Smooth muscle cell of the brain vasculature (primary cell): Measurements from ENCODE around the gene ZNF543.
"Not testable (repeated sequence)": the region's sequence is repeated elsewhere in the genome, so short reads cannot be mapped to it uniquely, and the experiment has no call there.

Experiments used
- DNase-seq: peaks from one replicate; pipeline ENCODE4 v3.0.0-alpha.2; 2012; ENCODE audit warnings: low read depth, low spot score

ZNF543 gene

DNA sequence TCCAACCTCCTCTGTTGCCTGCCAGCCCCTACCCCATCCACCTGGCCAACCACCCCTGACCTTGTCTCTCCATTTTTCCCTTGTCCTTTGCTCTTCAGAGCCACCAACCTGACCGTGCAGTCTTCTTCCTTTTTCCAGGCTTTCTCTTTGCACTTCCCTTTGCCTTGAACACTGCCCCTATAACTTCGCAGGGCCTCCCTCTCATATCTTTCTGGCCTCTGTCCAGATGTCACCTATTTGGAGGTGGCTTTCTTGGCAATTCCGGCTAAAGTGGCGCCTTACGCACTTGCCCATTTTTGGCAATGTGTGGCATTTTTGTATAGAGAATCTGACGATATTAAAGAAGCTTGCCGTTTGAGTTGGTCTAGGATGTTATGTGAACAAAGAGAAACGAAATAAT is 844 bp downstream of the ZNF543 start:
- DNase-seq: no peak

DNA sequence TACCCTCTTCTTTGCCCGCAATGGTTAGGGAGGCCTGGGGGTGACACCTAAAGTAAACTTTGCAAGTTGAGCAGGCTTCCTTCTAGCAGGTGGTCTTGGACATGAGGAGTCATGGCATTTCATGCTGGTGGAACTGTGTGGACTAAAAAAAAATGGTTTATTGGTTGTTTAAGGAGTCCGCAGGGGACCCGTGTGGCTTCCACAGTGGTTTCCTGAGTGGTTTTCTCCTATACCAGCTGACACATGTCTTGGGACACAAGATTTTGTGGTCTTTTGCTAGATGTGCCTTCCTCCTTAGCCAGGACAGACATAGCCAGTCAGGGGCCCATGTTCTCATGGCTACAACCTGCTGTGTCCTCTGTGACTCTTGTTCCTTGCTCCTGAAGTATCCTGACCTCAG is 1.5 kb downstream of the ZNF543 start:
- DNase-seq: no peak

DNA sequence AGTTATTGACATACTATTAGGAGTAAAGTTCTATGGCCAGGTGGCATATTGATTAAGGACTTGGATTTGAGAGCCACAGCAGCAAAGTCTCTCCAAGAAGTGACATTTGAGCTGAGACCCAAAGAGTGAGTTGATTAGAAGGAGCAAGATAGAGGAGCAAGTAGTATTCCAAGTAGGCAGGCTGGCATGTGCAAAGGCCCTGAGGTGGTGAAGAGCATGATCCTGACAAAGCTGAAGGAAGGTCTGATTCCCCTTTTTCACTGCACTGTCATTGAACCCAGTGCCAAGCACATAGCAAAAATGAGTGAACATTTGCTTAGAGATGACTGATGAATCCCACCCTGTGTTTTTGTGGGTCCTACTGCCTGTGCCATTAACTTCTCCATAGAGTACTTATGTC is 4.7 kb downstream of the ZNF543 start:
- DNase-seq: no peak

DNA sequence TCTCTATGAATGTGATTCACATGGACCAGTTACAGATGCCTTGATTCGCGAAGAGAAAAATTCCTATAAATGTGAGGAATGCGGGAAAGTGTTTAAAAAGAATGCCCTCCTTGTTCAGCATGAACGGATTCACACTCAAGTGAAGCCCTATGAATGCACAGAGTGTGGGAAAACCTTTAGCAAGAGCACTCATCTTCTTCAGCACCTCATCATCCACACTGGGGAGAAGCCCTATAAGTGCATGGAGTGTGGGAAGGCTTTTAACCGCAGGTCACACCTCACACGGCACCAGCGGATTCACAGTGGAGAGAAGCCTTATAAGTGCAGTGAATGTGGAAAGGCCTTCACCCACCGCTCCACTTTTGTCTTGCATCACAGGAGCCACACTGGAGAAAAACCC is 7.7 kb downstream of the ZNF543 start:
- DNase-seq: no peak

DNA sequence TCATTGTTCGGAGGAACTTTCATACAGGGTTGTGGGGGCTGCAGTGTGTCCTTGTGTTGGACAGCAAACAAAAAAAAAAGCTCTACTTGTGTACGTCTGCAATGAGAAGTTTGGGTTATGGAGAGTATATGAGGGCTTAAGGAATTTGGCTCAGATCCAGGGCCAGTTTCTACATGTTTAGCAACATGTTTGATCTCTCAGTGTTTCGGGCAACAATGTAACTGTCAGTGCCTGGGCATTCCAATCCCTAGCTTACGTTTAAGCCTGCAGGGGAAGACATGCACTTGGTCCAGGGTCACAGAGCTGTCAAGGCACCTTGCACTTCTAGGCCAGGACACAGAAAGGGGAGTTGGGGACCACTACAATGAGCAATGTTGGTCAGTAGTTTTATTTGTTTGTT is 13.9 kb downstream of the ZNF543 start:
- no peak for DNase-seq

DNA sequence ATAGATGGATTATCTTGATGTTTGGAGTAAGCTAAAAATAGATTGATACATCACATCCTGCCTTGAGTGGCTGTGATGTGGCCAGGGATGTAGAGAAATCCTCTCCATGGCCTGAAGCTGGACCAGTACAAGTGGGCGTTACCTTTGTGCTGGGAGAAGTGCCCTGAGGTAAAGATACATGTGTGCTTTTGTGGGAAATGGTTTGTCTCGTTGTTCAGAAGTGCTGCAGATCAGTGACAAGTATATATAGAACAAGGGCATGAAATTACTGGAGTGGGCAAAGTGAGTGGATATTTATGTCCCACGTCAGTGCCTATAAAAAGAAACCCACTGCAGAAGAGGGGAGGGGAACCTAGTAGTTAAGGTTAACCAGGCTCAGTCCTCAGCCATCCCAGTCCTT is 18.6 kb downstream of the ZNF543 start:
- no peak for DNase-seq

DNA sequence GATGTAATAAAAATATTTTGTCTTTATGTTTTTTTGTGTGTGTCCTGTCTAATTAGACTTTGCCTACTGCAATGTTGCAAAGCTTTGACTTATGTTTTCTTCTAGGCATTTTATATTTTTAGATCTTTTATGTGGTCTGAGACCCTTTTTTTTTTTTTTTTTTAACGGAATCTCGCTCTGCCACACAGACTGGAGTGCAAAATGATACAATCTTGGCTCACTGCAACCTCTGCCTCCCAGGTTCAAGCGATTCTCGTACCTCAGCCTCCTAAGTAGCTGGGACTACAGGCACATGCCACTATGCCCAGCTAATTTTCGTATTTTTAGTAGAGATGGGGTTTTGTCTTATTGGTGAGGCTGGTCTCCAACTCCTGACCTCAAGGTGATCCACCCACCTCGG is 22.3 kb downstream of the ZNF543 start:
- DNase-seq: no peak

DNA sequence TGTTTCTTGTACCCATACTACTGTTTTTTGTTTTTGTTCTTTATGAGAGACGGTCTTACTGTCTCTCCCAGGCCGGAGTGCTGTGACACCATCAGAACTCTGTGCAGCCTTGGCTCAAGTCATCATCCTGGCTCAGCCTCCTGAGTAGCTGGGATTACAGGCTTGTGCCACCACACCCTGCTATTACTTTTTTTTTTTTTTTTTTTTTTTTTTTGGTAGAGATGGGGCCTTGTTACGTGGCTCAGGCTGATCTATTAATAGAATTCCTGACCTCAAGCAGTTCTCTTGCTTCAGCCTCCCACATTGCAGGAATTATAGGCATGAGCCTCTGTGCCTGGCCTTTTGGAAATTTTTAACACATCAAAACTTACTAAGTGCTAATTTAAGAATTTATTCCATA is 27.9 kb downstream of the ZNF543 start:
- no peak for DNase-seq

DNA sequence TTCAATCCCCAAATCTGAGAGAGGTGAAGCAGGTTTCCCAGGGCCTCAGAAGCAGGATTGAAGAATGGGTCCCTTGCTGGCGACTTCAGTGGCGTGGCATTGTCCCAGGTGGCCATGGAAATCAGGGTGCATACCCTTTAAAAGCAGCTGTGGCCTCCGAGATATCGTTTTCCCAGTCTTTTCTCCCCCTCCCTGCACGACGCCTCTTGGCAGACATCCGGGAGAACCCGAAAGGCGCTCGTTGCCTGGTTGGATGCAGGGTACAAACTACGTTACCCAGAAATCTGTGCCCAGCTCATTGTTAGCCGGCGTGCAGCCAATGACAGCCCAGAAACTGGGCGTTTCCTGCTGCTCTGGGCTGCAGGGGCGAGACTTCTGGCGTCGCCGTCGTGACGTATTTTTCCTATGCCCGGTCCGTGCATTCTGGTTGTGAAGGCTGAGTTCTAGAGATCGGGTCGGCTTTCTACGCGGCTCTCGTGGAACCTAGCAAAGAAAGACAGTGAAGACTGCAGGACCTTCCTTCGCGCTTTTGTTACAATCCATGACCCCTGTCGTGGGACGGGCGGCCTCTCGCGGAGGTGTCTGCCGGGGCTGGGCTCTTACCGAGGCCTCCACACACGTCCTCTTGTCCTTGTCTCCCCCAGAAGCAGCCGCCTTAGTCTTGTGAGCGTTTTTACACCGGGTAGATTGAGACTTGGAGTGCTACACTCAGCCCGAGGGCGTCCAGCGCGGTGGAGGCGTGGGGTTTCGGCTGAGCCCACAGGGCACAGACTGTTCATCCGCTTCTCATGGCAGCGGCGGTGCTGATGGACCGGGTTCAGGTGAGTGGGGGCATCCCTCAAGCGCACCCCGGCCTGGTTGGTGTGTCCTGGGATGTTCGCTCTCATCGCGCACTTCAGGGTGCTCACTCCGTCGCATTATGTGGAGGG is 30.9 kb downstream of the ZNF543 start, which contains the start of gene ZNF304:
TSS of gene ZNF304 (plus strand) at position 395 of the 929 bp plus-strand sequence. CDS start at position 789, 394 bp downstream.
- peak; percentile 84 for DNase-seq

DNA sequence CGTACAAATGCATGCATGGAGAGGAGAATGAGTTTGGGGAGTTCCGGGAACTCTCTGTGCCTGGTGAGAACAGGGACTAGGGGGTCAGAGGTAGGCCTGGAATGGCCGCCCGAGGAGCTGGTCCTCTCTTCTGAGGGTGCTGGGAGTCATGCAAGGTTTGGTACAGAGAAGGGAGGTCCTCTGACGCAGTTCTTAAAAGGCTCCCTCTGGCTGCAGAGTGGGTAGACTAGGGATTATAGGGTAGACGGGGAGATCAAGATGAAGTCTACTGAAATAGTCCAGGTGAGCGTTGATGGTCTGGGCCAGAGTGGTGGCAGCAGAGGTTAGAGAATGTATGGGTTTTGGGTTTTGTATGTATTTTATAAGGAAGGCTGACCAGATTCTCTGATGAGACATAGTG is 31.6 kb downstream of the ZNF543 start:
- DNase-seq: no peak

DNA sequence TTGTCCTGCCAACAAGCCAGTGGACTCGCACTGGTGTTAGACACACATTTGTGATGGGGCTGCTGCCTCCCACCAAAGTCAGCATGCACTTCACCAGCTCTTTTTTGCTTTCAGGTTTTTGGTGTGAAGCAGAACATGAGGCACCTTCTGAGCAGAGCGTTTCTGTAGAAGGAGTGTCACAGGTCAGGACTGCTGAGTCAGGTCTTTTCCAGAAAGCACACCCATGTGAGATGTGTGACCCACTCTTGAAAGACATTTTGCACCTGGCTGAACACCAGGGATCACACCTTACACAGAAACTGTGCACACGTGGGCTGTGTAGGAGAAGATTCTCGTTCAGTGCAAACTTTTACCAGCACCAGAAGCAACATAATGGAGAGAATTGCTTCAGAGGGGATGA is 35.6 kb downstream of the ZNF543 start:
- DNase-seq: no peak

DNA sequence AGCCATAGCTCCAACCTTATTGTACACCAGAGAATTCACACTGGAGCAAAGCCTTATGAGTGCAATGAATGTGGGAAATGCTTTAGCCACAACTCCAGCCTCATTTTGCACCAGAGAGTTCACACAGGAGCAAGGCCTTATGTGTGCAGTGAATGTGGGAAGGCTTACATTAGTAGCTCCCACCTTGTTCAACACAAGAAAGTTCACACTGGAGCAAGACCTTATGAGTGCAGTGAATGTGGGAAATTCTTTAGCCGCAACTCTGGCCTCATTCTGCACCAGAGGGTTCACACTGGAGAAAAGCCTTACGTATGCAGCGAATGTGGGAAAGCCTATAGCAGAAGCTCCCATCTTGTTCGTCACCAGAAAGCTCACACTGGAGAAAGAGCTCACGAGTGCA is 37.1 kb downstream of the ZNF543 start:
- DNase-seq: no peak

DNA sequence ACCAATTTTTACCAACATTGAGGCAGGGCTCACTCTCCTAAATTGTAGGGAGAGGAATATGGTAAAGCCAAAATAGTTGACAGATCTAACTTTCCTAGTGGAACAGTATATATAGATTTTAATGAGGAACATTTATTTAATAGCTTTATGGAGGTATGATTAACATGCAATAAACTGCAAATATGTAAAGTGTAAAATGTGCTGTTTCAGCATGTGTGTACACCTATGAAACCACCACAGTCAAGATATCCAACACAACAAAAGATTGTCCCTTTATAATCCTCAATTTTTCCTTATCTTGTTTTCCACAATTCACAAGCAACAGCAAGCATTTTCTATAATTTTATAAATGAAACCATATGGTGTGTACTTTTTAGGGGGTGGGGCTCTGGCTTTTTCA is 39.0 kb downstream of the ZNF543 start:
- DNase-seq: no peak

DNA sequence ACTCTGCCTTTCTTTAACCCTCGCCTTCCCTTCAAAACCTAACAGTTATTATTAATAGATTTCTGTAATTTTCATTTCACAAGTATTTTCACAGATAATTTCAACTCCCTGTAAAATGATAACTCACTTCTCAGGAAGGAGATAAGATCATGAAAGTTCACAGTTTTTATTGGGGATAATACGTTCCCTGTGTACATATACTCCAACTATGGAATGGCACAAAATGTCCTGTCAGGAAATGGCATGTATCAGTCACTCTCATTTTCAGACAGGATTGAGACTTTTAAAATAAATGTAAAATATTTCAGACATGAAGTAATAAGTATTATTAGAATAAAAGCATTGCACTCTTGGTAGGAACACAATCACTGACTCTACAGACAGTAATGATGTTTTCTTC is 42.1 kb downstream of the ZNF543 start:
- no peak for DNase-seq

DNA sequence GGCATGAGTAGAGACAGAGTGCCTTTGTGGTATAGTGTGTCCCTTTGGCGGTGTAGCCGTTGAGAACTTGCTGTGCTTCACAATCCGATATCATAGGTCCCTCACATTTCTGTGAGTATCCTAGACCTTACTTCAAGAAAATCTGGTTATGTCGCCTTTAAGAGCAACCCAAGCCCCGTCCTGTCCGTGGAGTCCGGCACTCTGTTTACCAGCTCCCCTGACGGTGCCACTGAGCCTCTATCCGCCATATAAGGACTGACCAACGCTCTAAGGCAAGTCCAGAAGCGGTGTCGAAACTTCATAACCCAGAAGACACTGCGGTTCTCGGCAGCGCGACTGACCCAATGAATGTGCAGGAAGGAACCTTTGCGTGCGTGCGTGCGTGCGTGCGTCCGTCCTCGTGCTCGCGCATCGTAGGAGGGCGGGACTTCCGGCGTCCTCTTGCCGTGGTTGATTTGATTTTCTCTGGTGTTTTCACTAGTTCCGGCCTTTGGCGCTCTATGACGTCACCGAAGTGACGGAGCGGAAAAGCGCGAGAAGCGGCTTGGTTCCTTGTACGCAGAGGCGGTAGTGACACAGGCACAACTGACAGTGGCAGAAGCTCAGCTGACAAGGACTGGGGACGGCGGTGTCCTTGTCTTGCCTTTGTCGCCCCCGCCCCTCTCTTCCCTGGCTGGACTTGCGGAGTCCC is 42.9 kb downstream of the ZNF543 start, which contains the start of the genes TRAPPC2B and ZNF547:
TSS of gene TRAPPC2B (plus strand) at position 555 of the 691 bp plus-strand sequence. CDS start 1,283 bp downstream, outside the sequence.
TSS of gene ZNF547 (plus strand) at position 555 of the 691 bp plus-strand sequence. CDS start 5,005 bp downstream, outside the sequence.
- peak; percentile 98 for DNase-seq

DNA sequence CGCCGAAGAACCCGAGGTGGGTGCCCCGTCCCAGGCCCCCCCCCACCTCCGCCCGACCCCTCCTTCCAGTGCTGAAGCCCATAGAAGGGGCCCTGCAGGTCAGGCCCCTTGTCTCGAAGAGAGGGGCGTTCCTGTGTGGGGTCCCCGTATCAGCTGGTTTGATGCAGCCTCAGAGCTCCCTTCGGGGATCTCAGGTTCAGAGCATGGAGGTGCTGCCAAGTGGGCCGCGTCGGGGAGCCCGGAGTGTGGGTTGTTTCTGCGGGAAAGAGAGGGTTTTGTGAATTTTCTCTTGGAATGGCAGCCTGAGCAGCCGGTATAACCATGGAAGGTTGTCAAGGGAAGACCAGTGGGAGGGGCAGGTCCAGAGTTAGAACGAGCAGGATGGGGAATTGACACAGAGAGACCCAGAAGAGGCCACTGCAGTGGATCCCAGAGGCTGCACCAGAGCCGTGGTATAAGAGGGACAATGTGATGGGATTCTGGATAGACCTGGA is 43.5 kb downstream of the ZNF543 start:
- DNase-seq: no peak

DNA sequence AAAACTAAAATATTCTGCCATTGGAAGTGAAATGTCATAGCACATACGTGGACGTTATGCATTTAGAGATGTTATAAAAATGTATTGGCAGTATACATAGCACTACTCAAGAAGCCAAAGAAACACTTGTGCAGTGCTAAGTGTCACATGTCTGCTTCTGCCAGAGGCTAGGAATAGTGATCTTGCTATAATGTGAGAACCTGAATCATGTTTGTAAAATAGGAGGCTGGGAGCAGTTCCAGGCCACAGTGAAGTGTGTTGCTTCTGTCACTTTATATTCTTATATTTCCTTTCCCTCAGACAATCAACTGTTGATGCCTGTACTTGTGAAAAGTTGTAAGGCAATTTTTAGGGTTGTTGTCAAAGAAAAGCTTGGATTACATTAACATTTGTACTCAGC is 46.5 kb downstream of the ZNF543 start:
- DNase-seq: no peak

DNA sequence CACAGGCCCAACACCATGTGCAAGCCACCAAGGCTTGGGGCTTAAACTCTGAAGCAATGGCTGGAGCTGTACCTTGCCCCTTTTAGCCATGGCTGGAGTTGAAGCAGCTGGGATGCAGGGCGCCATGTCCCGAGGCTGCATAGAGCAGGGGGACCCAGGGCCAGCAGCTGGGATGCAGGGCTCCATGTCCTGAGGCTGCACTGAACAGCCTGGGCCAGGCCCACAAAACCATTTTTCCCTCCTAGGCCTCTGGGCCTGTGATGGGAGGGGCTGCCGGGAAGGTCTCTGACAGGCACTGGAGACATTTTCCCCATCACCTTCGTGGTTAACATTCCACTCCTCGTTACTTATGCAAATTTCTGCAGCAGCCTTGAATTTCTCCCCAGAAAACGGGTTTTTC is 53.9 kb downstream of the ZNF543 start:
- no peak for DNase-seq

DNA sequence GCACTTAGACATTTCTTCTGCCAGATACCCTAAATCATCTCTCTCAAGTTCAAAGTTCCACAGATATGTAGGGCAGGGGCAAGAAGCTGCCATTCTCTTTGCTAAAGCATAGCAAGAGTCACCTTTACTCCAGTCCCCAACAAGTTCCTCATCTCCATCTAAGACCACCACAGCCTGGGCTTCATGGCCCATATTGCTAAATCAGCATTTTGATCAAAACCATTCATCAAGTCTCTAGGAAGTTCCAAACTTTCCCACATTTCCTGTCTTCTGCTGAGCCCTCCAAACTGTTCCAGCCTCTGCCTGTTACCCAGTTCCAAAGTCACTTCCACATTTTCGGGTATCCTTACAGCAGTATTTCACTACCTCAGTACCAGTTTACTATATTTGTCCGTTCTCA is 54.4 kb downstream of the ZNF543 start:
- not testable (repeated sequence) for DNase-seq

DNA sequence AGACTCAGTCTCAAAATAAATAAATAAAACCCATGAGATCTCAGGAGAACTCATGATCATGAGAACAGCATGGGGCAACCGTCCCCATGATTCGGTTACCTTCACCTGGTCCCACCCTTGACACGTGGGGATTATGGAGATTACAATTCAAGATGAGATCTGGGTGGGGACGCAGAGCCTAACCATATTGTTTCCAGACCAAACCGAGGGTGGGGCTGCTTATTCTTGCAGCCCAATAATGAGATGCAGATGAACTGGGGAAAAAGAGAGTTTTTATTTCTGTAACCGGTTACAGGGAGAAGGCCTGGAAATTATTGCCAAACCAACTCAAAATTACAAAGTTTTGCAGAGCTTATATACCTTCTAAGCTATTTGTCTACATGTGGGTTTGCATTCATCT is 55.9 kb downstream of the ZNF543 start:
- no peak for DNase-seq

DNA sequence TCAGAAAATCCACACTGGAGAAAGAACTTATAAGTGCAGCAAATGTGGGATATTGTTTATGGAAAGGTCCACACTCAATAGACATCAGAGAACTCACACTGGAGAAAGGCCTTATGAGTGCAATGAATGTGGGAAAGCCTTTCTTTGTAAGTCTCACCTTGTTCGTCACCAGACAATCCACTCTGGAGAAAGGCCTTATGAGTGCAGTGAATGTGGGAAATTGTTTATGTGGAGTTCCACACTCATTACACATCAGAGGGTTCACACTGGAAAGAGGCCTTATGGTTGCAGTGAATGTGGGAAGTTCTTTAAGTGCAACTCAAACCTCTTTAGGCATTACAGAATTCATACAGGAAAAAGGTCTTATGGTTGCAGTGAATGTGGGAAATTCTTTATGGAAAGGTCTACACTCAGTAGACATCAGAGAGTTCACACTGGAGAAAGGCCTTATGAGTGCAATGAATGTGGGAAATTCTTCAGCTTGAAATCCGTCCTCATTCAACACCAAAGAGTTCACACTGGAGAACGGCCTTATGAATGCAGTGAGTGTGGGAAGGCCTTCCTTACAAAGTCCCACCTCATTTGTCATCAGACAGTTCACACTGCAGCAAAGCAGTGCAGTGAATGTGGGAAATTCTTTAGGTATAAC is 57.4 kb downstream of the ZNF543 start:
- DNase-seq: no peak
